Activated B cell treated with CpG ODN at 0.5 μM for 24 hours (primary cell): ENCODE measurements around the gene PDE4B. TPM values are rescaled to one million over a fixed set of nuclear protein-coding genes. Genes with fewer than 3 reads are reported as not detected.

Experiments used
- ATAC-seq: fragments of 200-7000 bp; cut with Tn5 transposase; one replicate; pipeline ENCODE4 v1.10.0; 2021; ENCODE audit warnings: low read depth, mild to moderate bottlenecking, moderate library complexity
- CTCF ChIA-PET: fragments of 350-600 bp; sonication (Branson Sonifier 250); formaldehyde crosslinking; loops from one replicate; lab custom pipeline; 2021; ENCODE audit warnings: antibody characterized with exemption; lab: Charles Lee
- POLR2A ChIA-PET: fragments of 350-600 bp; sonication (Branson Sonifier 250); formaldehyde crosslinking; loops from one replicate; lab custom pipeline; 2021; ENCODE audit warnings: antibody characterized with exemption; lab: Charles Lee
- DNase-seq: peaks from one replicate; pipeline ENCODE4 v3.0.0; 2022
- H3K27ac Mint-ChIP-seq: one replicate; pipeline ENCODE4 v1.8.0; 2020; ENCODE audit warnings: mixed read lengths
- H3K27me3 Mint-ChIP-seq: one replicate; pipeline ENCODE4 v1.8.0; 2021; ENCODE audit warnings: mixed read lengths
- H3K36me3 Mint-ChIP-seq: one replicate; pipeline ENCODE4 v1.8.0; 2021; ENCODE audit warnings: low read depth, mixed read lengths
- H3K4me1 Mint-ChIP-seq: one replicate; pipeline ENCODE4 v1.8.0; 2021; ENCODE audit warnings: mixed read lengths
- H3K4me3 Mint-ChIP-seq: one replicate; pipeline ENCODE4 v1.8.0; 2020; ENCODE audit warnings: mild to moderate bottlenecking, mixed read lengths
- H3K9me3 Mint-ChIP-seq: one replicate; pipeline ENCODE4 v1.8.0; 2020; ENCODE audit warnings: mixed read lengths
- CTCF ChIP-seq: fragments of 200-600 bp; IDR thresholded peaks from one replicate; pipeline ENCODE4 v1.8.0; 2022; ENCODE audit warnings: antibody characterized with exemption, mild to moderate bottlenecking
- intact Hi-C: fragments of 100-400 bp; cut with micrococcal nuclease; formaldehyde crosslinking; loops from one replicate; pipeline ENCODE4 v1.15.1; 2024
- total RNA-seq: library from RNA; stranded (reverse); gene quantifications from 2 replicates; pipeline ENCODE4 v1.2.3, GENCODE V29; 2022

The PDE4B gene
- total RNA-seq, 1 donor from 2014 or later: 84.1 TPM

DNA sequence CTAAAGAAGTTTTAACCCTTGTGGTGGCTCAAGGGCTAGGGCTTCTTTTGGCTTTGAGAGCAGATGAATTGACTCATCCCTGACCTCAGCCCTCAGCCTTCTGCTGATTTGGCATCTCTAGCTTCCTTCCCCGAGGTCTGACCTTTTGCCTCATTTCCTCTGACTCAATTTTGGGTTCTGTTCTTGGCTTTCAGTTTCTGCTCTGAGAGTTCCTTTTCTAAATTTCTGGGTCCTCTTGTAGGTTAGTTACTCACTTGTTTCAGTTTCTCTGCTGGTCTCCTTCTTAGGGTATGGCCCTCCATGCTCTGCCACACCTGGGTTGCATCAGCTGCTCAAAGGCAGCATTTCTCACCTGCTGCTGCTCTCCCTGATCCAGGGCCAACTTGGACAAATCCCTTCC, 19.4 kb downstream of the PDE4B start:
- Mint-ChIP-seq H3K36me3 (no peaks in the 10 kb centered on the region), H3K4me3 (no peak overlapping the region), H3K9me3 (no peaks in the 10 kb centered on the region), H3K27ac (no peak overlapping the region), H3K4me1 (peaks cover 4% of the 10 kb centered on the region), H3K27me3 (peaks cover 1% of the 10 kb centered on the region)
- peak; percentile 77 for ATAC-seq
- no peak for DNase-seq
- TF ChIP-seq CTCF: no peak
- POLR2A ChIA-PET: no interaction called here
- intact Hi-C loops: no loop called here
- CTCF ChIA-PET: no interaction called here

DNA sequence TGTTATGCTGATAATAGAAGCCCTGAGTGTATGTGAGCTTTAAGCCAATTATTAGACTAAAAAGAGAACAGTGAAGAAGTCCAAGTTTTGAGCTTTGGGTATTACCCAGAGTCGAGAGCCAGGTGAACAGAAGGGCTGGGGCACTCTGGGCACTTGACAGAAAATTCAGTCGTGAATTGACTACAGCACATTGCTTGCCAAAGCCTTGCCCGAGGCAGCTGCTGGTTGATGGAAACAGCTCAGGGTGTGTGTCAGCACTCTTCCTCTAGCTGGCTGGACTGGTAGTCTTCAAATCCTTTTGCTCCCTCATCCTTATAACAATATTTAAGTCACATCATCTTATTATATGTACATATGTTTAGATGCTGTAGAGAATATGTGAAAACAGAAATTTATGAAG, 21.3 kb downstream of the PDE4B start:
- no peak for TF ChIP-seq CTCF
- intact Hi-C loops: no loop called here
- no peak overlapping the region for H3K27ac Mint-ChIP-seq
- POLR2A ChIA-PET: no interaction called here
- CTCF ChIA-PET: no interaction called here
- no peaks in the 10 kb centered on the region for H3K36me3 Mint-ChIP-seq
- DNase-seq: no peak
- peaks cover 4% of the 10 kb centered on the region for H3K4me1 Mint-ChIP-seq
- H3K27me3 Mint-ChIP-seq: no peaks in the 10 kb centered on the region
- ATAC-seq: no peak
- H3K4me3 Mint-ChIP-seq: no peak overlapping the region
- H3K9me3 Mint-ChIP-seq: no peaks in the 10 kb centered on the region

DNA sequence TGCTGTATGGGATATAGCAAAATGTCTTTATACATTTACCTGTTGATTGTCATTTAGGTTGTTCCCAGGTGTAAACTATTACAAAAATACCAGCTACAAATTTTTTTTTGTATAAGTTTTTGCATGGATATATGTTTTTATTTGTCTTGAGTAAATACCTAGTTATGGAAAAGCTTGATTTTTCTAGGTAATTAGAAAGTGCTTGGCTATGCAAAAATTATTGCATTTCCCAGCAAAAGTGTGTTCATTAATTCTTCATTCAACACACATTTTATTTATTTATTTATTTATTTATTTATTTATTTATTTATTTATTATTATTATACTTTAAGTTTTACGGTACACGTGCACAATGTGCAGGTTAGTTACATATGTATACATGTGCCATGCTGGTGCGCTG, 22.1 kb downstream of the PDE4B start:
- no peak overlapping the region for H3K4me3 Mint-ChIP-seq
- DNase-seq (no peak), ATAC-seq (no peak)
- no peaks in the 10 kb centered on the region for H3K27me3 Mint-ChIP-seq
- intact Hi-C loops: no loop called here
- no peak for TF ChIP-seq CTCF
- POLR2A ChIA-PET: no interaction called here
- no peaks in the 10 kb centered on the region for H3K9me3 Mint-ChIP-seq
- peaks cover 4% of the 10 kb centered on the region for H3K4me1 Mint-ChIP-seq
- no peak overlapping the region for H3K27ac Mint-ChIP-seq
- no peaks in the 10 kb centered on the region for H3K36me3 Mint-ChIP-seq
- CTCF ChIA-PET: no interaction called here

GRCh38 chr1:65817891-65818290, 25.2 kb downstream of the PDE4B start:
- intact Hi-C loops: no loop called here

GRCh38 chr1:65818966-65819365, 26.3 kb downstream of the PDE4B start:
- no peaks in the 10 kb centered on the region for H3K4me1 Mint-ChIP-seq
- H3K9me3 Mint-ChIP-seq: no peaks in the 10 kb centered on the region
- ChIA-PET CTCF (no interaction called here), POLR2A (no interaction called here)
- ATAC-seq: no peak
- no peak overlapping the region for H3K27ac Mint-ChIP-seq
- DNase-seq: no peak
- no peaks in the 10 kb centered on the region for H3K36me3 Mint-ChIP-seq
- no peaks in the 10 kb centered on the region for H3K27me3 Mint-ChIP-seq
- intact Hi-C loops: no loop called here
- no peak overlapping the region for H3K4me3 Mint-ChIP-seq
- TF ChIP-seq CTCF: no peak

More at GRCh38 chr1:65817891-65818290, 25.2 kb downstream of the PDE4B start:
- Mint-ChIP-seq H3K4me3 (no peak overlapping the region), H3K27me3 (no peaks in the 10 kb centered on the region), H3K36me3 (no peaks in the 10 kb centered on the region), H3K4me1 (no peaks in the 10 kb centered on the region), H3K9me3 (no peaks in the 10 kb centered on the region), H3K27ac (no peak overlapping the region)
- ATAC-seq: no peak
- ChIA-PET POLR2A (no interaction called here), CTCF (no interaction called here)
- no peak for DNase-seq
- TF ChIP-seq CTCF: no peak
